D721Med (cell line): ENCODE results near the gene TAB3.

Experiments used
- DNase-seq: peaks from one replicate; pipeline ENCODE4 v3.0.0; 2011; ENCODE audit warnings: low spot score; ENCODE audit not compliant: insufficient read length
- FAIRE-seq: peaks from 2 replicates; lab custom pipeline; 2011; peaks lifted over from hg19 to GRCh38; lab: Jason Lieb, UNC
- TF ChIP-seq, protein P1 (sequence below): IDR thresholded peaks from 2 replicates; pipeline ENCODE4 v1.5.1; 2012; ENCODE audit warnings: mild to moderate bottlenecking, control low read depth; ENCODE audit not compliant: insufficient read depth; ENCODE audit errors: missing control alignments

Gene TAB3

DNA sequence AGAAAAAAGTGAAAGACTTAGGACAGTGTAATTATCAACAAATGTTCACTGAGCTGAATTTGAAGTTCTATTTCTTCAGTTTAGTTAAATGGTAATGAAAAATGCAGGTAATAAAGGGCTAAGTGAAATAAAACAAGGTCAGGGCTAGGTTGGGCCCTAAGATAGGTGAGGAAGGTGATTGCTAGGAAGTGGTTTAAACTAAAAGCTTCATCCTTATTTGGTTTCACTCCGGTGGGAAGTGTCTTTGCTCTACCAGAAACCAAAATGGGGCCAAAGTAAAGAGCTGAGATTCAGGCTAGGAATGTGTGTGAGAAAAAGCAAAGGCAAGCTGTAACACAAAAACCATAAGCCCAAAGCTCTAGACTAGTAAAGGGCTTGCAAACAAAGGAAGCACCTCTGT lies 31.0 kb downstream of the TAB3 start:
- no peak for DNase-seq
- no peak for FAIRE-seq
- TF ChIP-seq, protein P1, sequence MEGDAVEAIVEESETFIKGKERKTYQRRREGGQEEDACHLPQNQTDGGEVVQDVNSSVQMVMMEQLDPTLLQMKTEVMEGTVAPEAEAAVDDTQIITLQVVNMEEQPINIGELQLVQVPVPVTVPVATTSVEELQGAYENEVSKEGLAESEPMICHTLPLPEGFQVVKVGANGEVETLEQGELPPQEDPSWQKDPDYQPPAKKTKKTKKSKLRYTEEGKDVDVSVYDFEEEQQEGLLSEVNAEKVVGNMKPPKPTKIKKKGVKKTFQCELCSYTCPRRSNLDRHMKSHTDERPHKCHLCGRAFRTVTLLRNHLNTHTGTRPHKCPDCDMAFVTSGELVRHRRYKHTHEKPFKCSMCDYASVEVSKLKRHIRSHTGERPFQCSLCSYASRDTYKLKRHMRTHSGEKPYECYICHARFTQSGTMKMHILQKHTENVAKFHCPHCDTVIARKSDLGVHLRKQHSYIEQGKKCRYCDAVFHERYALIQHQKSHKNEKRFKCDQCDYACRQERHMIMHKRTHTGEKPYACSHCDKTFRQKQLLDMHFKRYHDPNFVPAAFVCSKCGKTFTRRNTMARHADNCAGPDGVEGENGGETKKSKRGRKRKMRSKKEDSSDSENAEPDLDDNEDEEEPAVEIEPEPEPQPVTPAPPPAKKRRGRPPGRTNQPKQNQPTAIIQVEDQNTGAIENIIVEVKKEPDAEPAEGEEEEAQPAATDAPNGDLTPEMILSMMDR, result no peak

DNA sequence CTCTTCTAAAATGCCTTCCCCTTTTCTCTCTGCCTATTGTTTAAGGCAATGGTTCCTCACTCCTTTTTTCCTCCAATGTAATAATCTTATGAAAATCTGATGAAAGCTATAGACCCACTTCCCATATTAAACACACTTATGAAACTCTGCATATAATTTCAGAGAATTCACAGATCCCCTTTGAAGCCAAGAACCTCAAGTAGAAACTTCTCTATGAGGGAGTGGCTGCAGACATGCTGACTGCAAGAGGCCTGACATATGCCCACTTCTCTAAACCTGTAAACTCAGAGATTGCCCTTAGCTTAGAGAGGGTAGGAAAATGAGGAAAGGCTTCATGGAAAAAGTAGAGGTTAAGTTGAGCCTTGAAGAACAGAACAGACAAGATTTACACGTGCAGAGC lies 37.6 kb downstream of the TAB3 start:
- DNase-seq (no peak), FAIRE-seq (no peak)

DNA sequence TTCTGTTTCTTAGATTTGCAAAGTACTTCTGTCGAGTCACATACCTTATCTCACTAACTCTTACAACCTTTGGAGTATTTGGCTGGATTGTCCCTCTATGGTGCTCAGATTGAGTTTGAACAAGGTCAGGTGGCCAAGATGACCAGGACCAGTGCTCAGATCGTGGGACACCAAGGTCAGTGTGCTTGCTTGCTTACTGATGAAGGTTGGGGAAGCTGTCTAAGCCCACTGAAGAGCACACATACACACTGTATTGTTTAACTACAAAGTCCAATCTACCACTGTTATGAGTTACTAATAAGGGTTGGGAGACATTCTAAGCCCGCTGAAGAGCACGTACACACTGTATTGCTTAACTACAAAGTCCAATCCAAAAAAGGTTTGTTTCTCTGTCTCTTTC lies 53.7 kb downstream of the TAB3 start:
- TF ChIP-seq, protein P1, result no peak
- FAIRE-seq (no peak), DNase-seq (no peak)

More for the DNA sequence above, 37.6 kb downstream of the TAB3 start:
- TF ChIP-seq, protein P1, result no peak

DNA sequence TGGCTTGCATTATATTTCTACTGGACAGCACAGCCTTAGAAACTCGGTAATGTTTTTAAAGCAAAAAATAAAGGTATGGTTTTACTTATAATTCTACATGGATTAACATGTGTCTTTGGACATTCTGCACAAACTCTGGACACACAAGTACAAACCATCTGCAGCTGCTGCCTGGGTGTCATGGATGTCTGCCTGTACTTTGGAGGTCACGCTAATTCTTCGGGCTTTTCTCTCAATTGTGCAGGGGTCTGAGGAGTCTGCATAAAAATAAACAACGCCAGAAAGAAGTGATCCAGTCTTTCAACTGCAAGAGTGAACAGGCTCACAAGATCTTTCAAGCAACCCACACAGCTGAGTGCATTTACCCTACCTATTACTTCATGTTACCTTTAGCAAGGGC lies 55.2 kb downstream of the TAB3 start:
- FAIRE-seq (no peak), DNase-seq (no peak)
- TF ChIP-seq, protein P1, result no peak

DNA sequence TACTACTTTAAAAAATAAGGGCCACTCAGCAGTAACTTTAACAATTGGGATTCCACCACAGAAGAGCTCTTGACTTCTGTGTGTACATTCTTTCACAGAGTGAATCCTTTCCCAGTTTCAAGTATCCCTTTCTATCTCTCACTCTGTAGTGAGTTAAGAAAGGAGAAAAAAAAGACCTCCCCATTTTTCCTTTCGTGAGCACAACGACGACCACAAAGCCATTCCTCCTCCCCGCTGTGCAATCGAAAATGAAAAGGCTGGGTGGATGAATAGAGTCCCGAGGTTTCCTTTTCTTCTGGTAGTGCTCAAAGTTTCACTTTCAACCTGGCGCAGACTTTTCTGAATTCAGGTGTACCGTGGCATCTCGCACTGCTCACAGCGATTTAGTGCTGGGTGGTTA lies 58.0 kb downstream of the TAB3 start:
- TF ChIP-seq, protein P1, result no peak
- FAIRE-seq (no peak), DNase-seq (no peak)

DNA sequence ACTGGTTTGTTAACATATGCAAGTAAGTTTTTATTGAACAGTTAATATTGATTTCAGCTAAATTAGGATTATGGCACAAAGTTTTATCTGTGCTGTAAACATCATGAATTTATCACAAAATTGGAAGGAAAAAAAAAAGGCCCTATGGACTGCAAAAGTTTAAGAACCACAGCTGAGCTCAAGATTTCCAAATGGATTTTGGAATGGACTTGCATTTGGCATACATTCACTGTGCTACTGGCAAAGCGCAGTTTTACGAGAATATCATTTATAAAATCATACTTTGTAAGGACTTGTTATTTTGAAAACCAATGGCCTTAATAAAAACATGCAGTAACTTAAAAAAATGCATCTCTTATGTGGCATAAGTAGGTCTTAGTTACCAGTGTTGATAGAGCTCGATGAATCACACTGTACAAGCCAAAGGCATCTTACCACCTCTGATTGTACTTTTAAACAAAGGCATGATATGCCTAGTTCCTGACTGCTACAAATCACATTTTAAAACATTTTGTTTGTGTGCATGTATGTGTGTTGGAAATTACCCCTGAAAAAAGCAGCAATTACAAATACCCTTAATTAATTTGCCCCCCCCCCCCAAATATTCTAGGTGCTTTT lies 58.6 kb downstream of the TAB3 start:
- no peak for DNase-seq
- FAIRE-seq, result no peak

DNA sequence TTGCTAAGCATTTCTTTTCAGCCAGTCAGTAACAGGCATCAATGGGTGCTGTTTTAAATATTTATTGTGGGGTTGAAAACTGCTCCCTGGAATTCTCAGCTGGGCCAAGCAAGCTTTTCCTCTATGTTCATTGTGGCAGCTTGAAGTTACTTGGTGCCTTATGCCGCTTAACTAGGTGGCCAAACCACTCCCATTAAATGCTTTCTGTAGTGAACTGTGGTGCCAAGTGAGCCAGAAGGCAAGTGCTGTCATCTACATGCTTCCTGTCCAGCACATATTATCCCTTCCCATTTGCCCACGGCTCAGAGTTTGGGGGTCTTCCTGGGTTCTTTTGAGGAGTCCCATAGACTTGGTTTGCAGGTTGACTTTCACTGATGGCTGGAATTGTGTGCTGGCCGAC lies 64.8 kb downstream of the TAB3 start:
- DNase-seq, result no peak
- TF ChIP-seq, protein P1, result no peak
- no peak for FAIRE-seq

More for the DNA sequence above, 58.6 kb downstream of the TAB3 start:
- TF ChIP-seq, protein P1, result no peak
